SK-N-MC (cell line): ENCODE measurements around the gene FAM53B.

Source experiments
- EZH2 ChIP-seq: fragments of 200-600 bp; sonication (generic); IDR thresholded peaks from one replicate; pipeline ENCODE4 v1.6.1; 2017; ENCODE audit warnings: antibody characterized with exemption
- FOXP2 ChIP-seq: optimal IDR thresholded peaks from 2 replicates; pipeline ENCODE3; 2011; ENCODE audit warnings: mild to moderate bottlenecking, moderate library complexity; ENCODE audit not compliant: insufficient read depth; ENCODE audit errors: extremely low read length, control extremely low read depth
- POLR2AphosphoS5 ChIP-seq: IDR thresholded peaks from 2 replicates; pipeline ENCODE4 v1.6.1; 2012; ENCODE audit warnings: mild to moderate bottlenecking, low read depth, low read length, borderline replicate concordance

- no peak for TF ChIP-seq POLR2AphosphoS5
- no peak for TF ChIP-seq EZH2
- no peak for TF ChIP-seq FOXP2
These were observed 68.9 kb downstream of the FAM53B start for GRCh38 chr10:124675261-124675660.
